ENCODE data around the gene RNF2. TPM values are rescaled to one million over a fixed set of nuclear protein-coding genes. Genes with fewer than 3 reads are reported as not detected.

The RNF2 gene
- polyA plus RNA-seq, 1 donor (not counting 4 experiments of a cell fraction or from before 2014, with no cell fraction given): 29.2 TPM

DNA sequence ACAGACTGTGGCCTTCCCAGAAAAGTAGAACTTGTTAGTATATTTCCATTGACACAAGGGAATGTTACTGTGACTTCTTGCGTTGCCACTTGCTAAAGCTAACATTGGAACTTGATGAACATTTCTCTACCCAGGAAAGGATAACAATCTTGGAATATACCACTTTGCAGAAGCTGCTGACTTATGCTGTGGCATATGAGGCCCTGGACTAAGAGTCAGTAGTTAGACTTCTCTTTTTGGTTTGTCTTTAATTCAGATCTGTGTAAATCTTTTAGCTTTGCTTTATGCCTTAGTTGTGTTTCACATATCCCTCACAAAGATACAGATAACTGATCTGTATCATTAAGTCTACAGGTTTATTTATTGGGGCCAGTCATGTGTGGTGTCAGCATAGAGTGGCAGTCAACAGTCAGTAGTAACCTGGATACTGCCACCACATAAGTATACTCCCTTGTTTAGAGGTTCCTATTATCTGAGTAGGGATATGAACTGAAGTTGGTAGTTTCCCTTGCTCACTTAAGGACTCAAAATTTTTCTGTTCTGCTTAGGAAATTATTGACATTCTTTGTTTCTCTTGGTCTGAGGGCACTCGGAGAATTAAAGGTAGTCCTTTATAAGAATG, 14.7 kb downstream of the RNF2 start:
- Histone ChIP-seq H3K27ac (ENCODE audit: control insufficient read depth, insufficient read depth, low read length) (no peak overlapping the region), H3K79me2 (ENCODE audit: control insufficient read depth, insufficient read depth, low read length) (peaks cover 48% of the 10 kb centered on the region), H4K20me1 (ENCODE audit: control insufficient read depth, extremely low read depth, insufficient read depth, low read length) (no peaks in the 10 kb centered on the region), H3K9ac (ENCODE audit: control insufficient read depth, extremely low read depth, insufficient read depth, low read length) (no peak overlapping the region), H3K4me2 (ENCODE audit: control insufficient read depth, extremely low read depth, insufficient read depth, low read depth, low read length) (no peak overlapping the region), H3K9me3 (ENCODE audit: control insufficient read depth, low read depth, low read length) (no peaks in the 10 kb centered on the region), H3K4me3 (ENCODE audit: control insufficient read depth in 2 of 3, extremely low read depth in 1 of 3, insufficient read depth in 2 of 3, low read depth in 1 of 3, low read length in 3 of 3) (no peak overlapping the region), H3K9me1 (ENCODE audit: control insufficient read depth, extremely low read depth, insufficient read depth, low read length) (no peaks in the 10 kb centered on the region), H3K27me3 (ENCODE audit: control insufficient read depth, extremely low read depth, insufficient read depth, low read length) (no peaks in the 10 kb centered on the region), H2AFZ (ENCODE audit: control insufficient read depth, low read length) (no peak overlapping the region), H3K36me3 (ENCODE audit: control insufficient read depth in 2 of 2, extremely low read depth in 1 of 2, insufficient read depth in 2 of 2, low read length in 2 of 2) (no peaks in the 10 kb centered on the region), H3K4me1 (ENCODE audit: control insufficient read depth, extremely low read depth, insufficient read depth, low read length) (no peaks in the 10 kb centered on the region)
- FAIRE-seq (no peak), DNase-seq (ENCODE audit: low read depth, low spot score) (no peak)
- no peak for TF ChIP-seq EZH2 (IDR thresholded peaks at IDR 0.05; ENCODE audit: low read length)
- TF ChIP-seq, protein P1, sequence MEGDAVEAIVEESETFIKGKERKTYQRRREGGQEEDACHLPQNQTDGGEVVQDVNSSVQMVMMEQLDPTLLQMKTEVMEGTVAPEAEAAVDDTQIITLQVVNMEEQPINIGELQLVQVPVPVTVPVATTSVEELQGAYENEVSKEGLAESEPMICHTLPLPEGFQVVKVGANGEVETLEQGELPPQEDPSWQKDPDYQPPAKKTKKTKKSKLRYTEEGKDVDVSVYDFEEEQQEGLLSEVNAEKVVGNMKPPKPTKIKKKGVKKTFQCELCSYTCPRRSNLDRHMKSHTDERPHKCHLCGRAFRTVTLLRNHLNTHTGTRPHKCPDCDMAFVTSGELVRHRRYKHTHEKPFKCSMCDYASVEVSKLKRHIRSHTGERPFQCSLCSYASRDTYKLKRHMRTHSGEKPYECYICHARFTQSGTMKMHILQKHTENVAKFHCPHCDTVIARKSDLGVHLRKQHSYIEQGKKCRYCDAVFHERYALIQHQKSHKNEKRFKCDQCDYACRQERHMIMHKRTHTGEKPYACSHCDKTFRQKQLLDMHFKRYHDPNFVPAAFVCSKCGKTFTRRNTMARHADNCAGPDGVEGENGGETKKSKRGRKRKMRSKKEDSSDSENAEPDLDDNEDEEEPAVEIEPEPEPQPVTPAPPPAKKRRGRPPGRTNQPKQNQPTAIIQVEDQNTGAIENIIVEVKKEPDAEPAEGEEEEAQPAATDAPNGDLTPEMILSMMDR (optimal IDR thresholded peaks at IDR 0.05 in 1 of 3, IDR thresholded peaks at IDR 0.05 in 1 of 3, conservative IDR thresholded peaks at IDR 0.05 in 1 of 3; ENCODE audit: extremely low read depth in 1 of 3, insufficient read depth in 2 of 3, low read length in 3 of 3): no peak
- dilution Hi-C loops (cut with MboI; ENCODE audit: extremely low pct_ligation_motif_present, low sequenced_read_pairs): no loop called here

DNA sequence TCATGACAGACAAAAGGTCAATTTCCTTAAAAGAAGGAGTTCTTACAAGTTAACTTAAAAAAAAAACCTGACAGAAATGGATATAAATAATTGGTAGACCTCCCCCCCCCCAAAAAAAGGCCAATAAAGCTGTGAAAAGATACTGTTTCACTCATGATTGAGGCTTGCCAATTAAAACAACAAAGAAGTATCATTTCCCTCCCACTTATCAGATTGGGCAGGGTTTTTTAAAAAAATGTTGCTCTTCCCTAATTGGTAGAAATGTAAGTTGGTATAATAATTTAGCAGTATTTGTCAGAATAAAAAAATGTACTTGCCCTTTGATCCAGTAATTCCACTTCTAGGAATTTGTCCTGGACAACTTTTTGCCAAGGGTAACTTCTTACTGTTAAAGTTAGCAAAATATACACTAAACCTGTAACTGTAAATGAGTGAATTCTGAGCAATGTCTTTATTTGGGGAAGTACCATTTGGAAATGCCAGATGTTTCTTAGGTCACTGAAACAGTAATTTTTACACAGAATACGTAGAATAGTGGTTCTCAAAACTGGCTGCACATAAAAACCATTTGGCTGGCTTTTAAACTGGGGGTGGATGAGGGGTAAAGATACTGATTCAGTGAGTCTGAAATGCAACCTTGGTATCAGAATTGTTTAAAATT, 17.5 kb downstream of the RNF2 start:
- TF ChIP-seq, protein P1 (optimal IDR thresholded peaks at IDR 0.05 in 1 of 3, IDR thresholded peaks at IDR 0.05 in 1 of 3, conservative IDR thresholded peaks at IDR 0.05 in 1 of 3; ENCODE audit: extremely low read depth in 1 of 3, insufficient read depth in 2 of 3, low read length in 3 of 3): no peak
- no peak for TF ChIP-seq EZH2 (IDR thresholded peaks at IDR 0.05; ENCODE audit: low read length)
- Histone ChIP-seq H3K4me1 (ENCODE audit: control insufficient read depth, extremely low read depth, insufficient read depth, low read length) (no peaks in the 10 kb centered on the region), H3K9me3 (ENCODE audit: control insufficient read depth, low read depth, low read length) (no peaks in the 10 kb centered on the region), H3K27me3 (ENCODE audit: control insufficient read depth, extremely low read depth, insufficient read depth, low read length) (no peaks in the 10 kb centered on the region), H3K36me3 (ENCODE audit: control insufficient read depth in 2 of 2, extremely low read depth in 1 of 2, insufficient read depth in 2 of 2, low read length in 2 of 2) (no peaks in the 10 kb centered on the region), H3K9me1 (ENCODE audit: control insufficient read depth, extremely low read depth, insufficient read depth, low read length) (no peaks in the 10 kb centered on the region), H3K9ac (ENCODE audit: control insufficient read depth, extremely low read depth, insufficient read depth, low read length) (no peak overlapping the region), H3K27ac (ENCODE audit: control insufficient read depth, insufficient read depth, low read length) (no peak overlapping the region), H4K20me1 (ENCODE audit: control insufficient read depth, extremely low read depth, insufficient read depth, low read length) (no peaks in the 10 kb centered on the region), H3K4me3 (ENCODE audit: control insufficient read depth in 2 of 3, extremely low read depth in 1 of 3, insufficient read depth in 2 of 3, low read depth in 1 of 3, low read length in 3 of 3) (no peak overlapping the region), H2AFZ (ENCODE audit: control insufficient read depth, low read length) (no peak overlapping the region), H3K79me2 (ENCODE audit: control insufficient read depth, insufficient read depth, low read length) (peaks cover 38% of the 10 kb centered on the region), H3K4me2 (ENCODE audit: control insufficient read depth, extremely low read depth, insufficient read depth, low read depth, low read length) (no peak overlapping the region)
- FAIRE-seq (no peak), DNase-seq (ENCODE audit: low read depth, low spot score) (no peak)
- dilution Hi-C loops (cut with MboI; ENCODE audit: extremely low pct_ligation_motif_present, low sequenced_read_pairs): no loop called here

Data from keratinocyte (primary cell).